Measurements from ENCODE around the gene APC2.

The APC2 gene

DNA sequence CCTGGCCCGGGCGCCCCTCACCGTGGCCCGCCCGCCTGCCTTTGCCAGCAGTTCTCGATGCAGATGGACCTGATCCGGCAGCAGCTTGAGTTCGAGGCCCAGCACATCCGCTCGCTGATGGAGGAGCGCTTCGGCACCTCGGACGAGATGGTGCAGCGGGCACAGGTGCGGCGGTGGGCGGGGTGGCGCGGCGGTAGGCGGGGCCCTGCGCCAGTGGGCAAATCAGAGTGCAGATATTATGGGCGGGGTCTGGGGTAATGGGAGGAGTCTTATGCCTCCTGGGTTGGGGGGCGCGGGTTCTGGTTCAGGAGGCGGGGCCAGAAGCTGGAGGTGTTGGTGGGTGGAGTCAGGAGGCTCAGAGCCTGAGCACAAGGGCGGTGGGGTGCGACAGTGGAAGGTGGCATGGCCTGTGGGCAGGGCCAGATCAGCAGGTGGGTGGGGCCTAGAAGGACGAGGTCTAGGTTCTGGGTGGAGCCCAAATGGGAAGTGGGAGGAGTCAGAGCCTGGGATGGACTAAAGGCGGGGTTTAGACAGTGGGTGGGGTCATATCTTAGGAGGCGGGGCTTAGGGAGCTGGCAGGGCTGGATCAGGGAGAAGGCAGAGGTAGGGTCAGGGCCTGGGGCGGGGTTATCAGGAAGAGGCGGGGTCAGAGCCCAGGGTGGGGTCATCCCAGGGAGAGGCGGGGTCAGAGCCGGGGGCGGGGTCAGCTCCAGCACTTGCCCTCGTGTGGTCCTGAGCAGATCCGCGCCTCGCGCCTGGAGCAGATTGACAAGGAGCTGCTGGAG, 5.6 kb downstream of the APC2 start:
- Histone ChIP-seq H3K4me1 (ENCODE audit: control extremely low read depth in 1 of 4, control insufficient read depth in 4 of 4, insufficient read depth in 4 of 4, low read length in 3 of 4) (peaks cover 0 to 35% (median 24%) of the 10 kb centered on the region in 4 experiments), H3K27ac (ENCODE audit: insufficient read depth in 1 of 2, low read depth in 1 of 2, low read length in 2 of 2, poor library complexity in 1 of 2, severe bottlenecking in 2 of 2) (no peak overlapping the region), H3K9me3 (ENCODE audit: control extremely low read depth in 1 of 5, control insufficient read depth in 4 of 5, insufficient read depth in 2 of 5, low read depth in 1 of 5, low read length in 4 of 5) (no peaks in the 10 kb centered on the region), H3K4me3 (ENCODE audit: control insufficient read depth in 1 of 7, extremely low read depth in 1 of 7, insufficient read depth in 4 of 7, low read depth in 2 of 7, low read length in 6 of 7) (peak overlapping the region in 2 of 7 experiments; percentile 13 to 26), H3K27me3 (replicated peaks in 2 of 5; ENCODE audit: control insufficient read depth in 4 of 5, insufficient read depth in 5 of 5, low read length in 4 of 5) (peaks cover 0 to 80% (median 37%) of the 10 kb centered on the region in 5 experiments), H3K36me3 (ENCODE audit: control insufficient read depth in 4 of 4, insufficient read depth in 4 of 4, low read length in 3 of 4) (peaks cover 0 to 3% (median 0%) of the 10 kb centered on the region in 4 experiments)
- ChIA-PET CTCF (interaction anchor here (0.9 to 7.3 kb wide), 5 partner anchors 12 to 21 kb away, joined by 3 to 49 read pairs (median 6); no protein-coding TSS in a partner anchor), POLR2A (interaction anchor here (1.0 kb wide), 1 partner anchor 10 kb away, joined by 4 read pairs; no protein-coding TSS in a partner anchor)
- DNase-seq: peak; percentile 74 to 82 (median 79)
- WGBS (ENCODE audit: insufficient coverage): 1% methylated on average over 29 of the region's 42 CpGs

DNA sequence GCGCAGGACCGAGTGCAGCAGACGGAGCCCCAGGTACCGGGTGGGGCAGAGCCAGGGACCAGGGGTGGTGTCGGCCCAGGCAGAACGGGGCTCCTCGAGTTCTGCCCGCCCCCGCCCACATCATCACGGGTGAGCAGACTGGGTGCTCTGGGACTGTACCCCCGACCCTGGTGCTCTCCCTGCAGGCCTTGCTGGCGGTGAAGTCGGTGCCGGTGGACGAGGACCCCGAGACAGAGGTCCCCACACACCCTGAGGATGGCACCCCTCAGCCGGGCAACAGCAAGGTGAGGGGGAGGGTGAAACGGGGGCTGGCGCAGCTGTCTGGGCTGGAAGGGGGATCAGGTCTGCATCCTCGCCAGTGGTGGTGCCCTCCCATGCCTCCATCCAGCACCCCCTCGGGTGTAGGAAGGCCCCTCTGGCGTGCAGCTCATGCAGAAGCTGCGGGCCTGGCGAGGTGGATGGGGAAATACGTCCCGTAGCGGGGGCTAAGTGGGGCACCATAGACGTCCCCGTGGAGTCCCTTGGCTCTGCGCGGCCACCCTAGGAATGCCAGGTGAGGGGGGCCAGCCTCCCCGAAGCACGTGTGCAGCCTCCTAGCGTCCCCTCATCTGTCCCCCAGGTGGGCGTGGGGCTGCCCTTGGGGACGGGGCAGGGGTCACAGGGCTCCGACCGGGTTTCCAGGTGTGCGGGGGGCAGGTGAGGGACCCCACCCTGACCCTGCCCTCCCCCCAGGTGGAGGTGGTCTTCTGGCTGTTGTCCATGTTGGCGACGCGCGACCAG, 6.4 kb downstream of the APC2 start:
- H3K27me3 ChIP-seq (replicated peaks in 2 of 5; ENCODE audit: control insufficient read depth in 4 of 5, insufficient read depth in 5 of 5, low read length in 4 of 5): peaks cover 0 to 73% (median 29%) of the 10 kb centered on the region in 5 experiments
- peaks cover 0 to 3% (median 0%) of the 10 kb centered on the region in 4 experiments for H3K36me3 ChIP-seq (ENCODE audit: control insufficient read depth in 4 of 4, insufficient read depth in 4 of 4, low read length in 3 of 4)
- POLR2A ChIA-PET: no interaction called here
- no peaks in the 10 kb centered on the region for H3K9me3 ChIP-seq (ENCODE audit: control extremely low read depth in 1 of 5, control insufficient read depth in 4 of 5, insufficient read depth in 2 of 5, low read depth in 1 of 5, low read length in 4 of 5)
- 24% methylated on average over 30 of the region's 43 CpGs for WGBS (ENCODE audit: insufficient coverage)
- H3K4me1 ChIP-seq (ENCODE audit: control extremely low read depth in 1 of 4, control insufficient read depth in 4 of 4, insufficient read depth in 4 of 4, low read length in 3 of 4): peaks cover 0 to 35% (median 24%) of the 10 kb centered on the region in 4 experiments
- H3K27ac ChIP-seq (ENCODE audit: insufficient read depth in 1 of 2, low read depth in 1 of 2, low read length in 2 of 2, poor library complexity in 1 of 2, severe bottlenecking in 2 of 2): no peak overlapping the region
- CTCF ChIA-PET: interaction anchor here (0.9 to 7.3 kb wide), 6 partner anchors 11 to 20 kb away, joined by 3 to 49 read pairs (median 10); no protein-coding TSS in a partner anchor
- DNase-seq: no peak
- H3K4me3 ChIP-seq (ENCODE audit: control insufficient read depth in 1 of 7, extremely low read depth in 1 of 7, insufficient read depth in 4 of 7, low read depth in 2 of 7, low read length in 6 of 7): peak overlapping the region in 1 of 7 experiments; percentile 26

DNA sequence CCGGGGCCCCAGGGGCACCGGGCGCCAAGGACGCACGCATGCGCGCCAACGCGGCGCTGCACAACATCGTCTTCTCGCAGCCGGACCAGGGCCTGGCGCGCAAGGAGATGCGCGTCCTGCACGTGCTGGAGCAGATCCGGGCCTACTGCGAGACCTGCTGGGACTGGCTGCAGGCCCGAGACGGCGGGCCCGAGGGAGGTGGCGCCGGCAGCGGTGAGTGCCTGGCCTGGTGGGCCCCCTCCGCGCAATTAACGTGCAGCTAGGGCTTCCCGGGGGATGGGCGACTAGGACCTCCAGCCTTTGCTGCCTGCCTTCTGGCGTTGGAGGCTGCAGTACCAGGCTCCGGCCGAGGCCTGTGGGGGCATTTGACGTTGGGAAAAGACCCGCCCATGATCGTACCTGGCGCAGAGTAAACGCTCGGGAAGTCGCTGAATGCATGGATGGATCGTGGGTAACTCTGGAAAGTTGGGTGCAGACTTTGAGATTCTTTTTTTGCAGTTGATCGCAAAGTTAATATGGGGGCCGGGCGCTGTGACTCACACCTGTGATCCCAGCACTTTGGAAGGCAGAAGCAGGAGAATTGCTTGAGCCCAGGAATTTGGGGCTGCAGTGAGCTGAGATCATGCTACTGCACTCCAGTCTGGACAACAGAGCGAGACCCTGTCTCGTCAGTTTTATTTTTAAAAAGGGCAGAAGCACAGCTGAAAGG, 7.3 kb downstream of the APC2 start:
- peaks cover 0 to 64% (median 25%) of the 10 kb centered on the region in 5 experiments for H3K27me3 ChIP-seq (replicated peaks in 2 of 5; ENCODE audit: control insufficient read depth in 4 of 5, insufficient read depth in 5 of 5, low read length in 4 of 5)
- POLR2A ChIA-PET: no interaction called here
- no peaks in the 10 kb centered on the region for H3K9me3 ChIP-seq (ENCODE audit: control extremely low read depth in 1 of 5, control insufficient read depth in 4 of 5, insufficient read depth in 2 of 5, low read depth in 1 of 5, low read length in 4 of 5)
- no peak overlapping the region for H3K27ac ChIP-seq (ENCODE audit: insufficient read depth in 1 of 2, low read depth in 1 of 2, low read length in 2 of 2, poor library complexity in 1 of 2, severe bottlenecking in 2 of 2)
- peaks cover 0 to 3% (median 0%) of the 10 kb centered on the region in 4 experiments for H3K36me3 ChIP-seq (ENCODE audit: control insufficient read depth in 4 of 4, insufficient read depth in 4 of 4, low read length in 3 of 4)
- peaks cover 0 to 35% (median 24%) of the 10 kb centered on the region in 4 experiments for H3K4me1 ChIP-seq (ENCODE audit: control extremely low read depth in 1 of 4, control insufficient read depth in 4 of 4, insufficient read depth in 4 of 4, low read length in 3 of 4)
- H3K4me3 ChIP-seq (ENCODE audit: control insufficient read depth in 1 of 7, extremely low read depth in 1 of 7, insufficient read depth in 4 of 7, low read depth in 2 of 7, low read length in 6 of 7): no peak overlapping the region
- 18% methylated on average over 43 of the region's 48 CpGs for WGBS (ENCODE audit: insufficient coverage)
- no peak for DNase-seq
- CTCF ChIA-PET: interaction anchor here (2.6 to 7.3 kb wide), 3 partner anchors 10 to 16 kb away, joined by 6 to 49 read pairs (median 15); no protein-coding TSS in a partner anchor

DNA sequence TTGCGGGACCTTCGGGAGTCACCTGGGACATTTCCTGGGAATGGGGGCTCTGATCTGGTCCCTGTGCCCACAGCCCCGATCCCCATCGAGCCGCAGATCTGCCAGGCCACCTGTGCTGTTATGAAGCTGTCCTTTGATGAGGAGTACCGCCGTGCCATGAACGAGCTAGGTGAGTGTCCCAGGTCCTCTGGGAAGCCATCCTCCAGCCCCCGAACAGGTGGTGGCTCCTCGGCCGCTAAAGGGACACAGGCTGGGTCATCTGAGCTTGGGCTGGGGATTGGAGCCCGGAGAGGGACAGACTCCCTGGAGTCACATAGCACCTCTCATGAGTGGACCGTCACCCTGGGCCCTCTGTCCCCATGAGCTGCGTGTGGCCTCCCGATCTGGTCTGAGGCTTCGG, 8.0 kb downstream of the APC2 start:
- ChIA-PET CTCF (interaction anchor here (1.0 to 7.3 kb wide), 4 partner anchors 9 to 15 kb away, joined by 3 to 49 read pairs (median 10); no protein-coding TSS in a partner anchor), POLR2A (no interaction called here)
- H3K27ac ChIP-seq (ENCODE audit: insufficient read depth in 1 of 2, low read depth in 1 of 2, low read length in 2 of 2, poor library complexity in 1 of 2, severe bottlenecking in 2 of 2): no peak overlapping the region
- H3K9me3 ChIP-seq (ENCODE audit: control extremely low read depth in 1 of 5, control insufficient read depth in 4 of 5, insufficient read depth in 2 of 5, low read depth in 1 of 5, low read length in 4 of 5): no peaks in the 10 kb centered on the region
- 91% methylated on average over 16 of the region's 16 CpGs for WGBS (ENCODE audit: insufficient coverage)
- H3K36me3 ChIP-seq (ENCODE audit: control insufficient read depth in 4 of 4, insufficient read depth in 4 of 4, low read length in 3 of 4): peaks cover 0 to 3% (median 0%) of the 10 kb centered on the region in 4 experiments
- no peak for DNase-seq
- peaks cover 0 to 57% (median 25%) of the 10 kb centered on the region in 5 experiments for H3K27me3 ChIP-seq (replicated peaks in 2 of 5; ENCODE audit: control insufficient read depth in 4 of 5, insufficient read depth in 5 of 5, low read length in 4 of 5)
- no peak overlapping the region for H3K4me3 ChIP-seq (ENCODE audit: control insufficient read depth in 1 of 7, extremely low read depth in 1 of 7, insufficient read depth in 4 of 7, low read depth in 2 of 7, low read length in 6 of 7)
- H3K4me1 ChIP-seq (ENCODE audit: control extremely low read depth in 1 of 4, control insufficient read depth in 4 of 4, insufficient read depth in 4 of 4, low read length in 3 of 4): peaks cover 0 to 35% (median 24%) of the 10 kb centered on the region in 4 experiments

DNA sequence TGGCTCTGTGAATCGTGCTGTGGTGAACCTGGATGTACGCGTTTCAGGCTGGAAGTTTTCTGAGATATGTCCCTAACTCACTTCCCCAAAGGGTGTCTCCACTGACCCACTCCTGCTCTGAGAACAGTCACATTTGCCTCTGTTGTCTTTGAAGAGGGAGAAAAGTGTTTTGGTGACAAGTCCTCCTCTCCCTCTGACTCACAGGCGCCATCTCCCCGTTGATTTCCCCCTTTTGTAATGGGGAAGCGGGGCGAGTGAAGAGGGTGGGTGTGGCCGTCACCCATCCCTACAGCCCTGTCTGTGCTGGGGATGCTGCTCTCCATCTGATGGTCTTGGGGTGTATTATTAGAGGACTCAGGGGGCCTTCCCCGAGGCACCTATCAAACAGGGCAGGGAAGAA, 9.6 kb downstream of the APC2 start:
- H3K4me3 ChIP-seq (ENCODE audit: control insufficient read depth in 1 of 7, extremely low read depth in 1 of 7, insufficient read depth in 4 of 7, low read depth in 2 of 7, low read length in 6 of 7): no peak overlapping the region
- H3K36me3 ChIP-seq (ENCODE audit: control insufficient read depth in 4 of 4, insufficient read depth in 4 of 4, low read length in 3 of 4): peaks cover 0 to 3% (median 0%) of the 10 kb centered on the region in 4 experiments
- WGBS (ENCODE audit: insufficient coverage): 86% methylated on average over 6 of the region's 9 CpGs
- peaks cover 0 to 25% (median 21%) of the 10 kb centered on the region in 4 experiments for H3K4me1 ChIP-seq (ENCODE audit: control extremely low read depth in 1 of 4, control insufficient read depth in 4 of 4, insufficient read depth in 4 of 4, low read length in 3 of 4)
- no peaks in the 10 kb centered on the region for H3K9me3 ChIP-seq (ENCODE audit: control extremely low read depth in 1 of 5, control insufficient read depth in 4 of 5, insufficient read depth in 2 of 5, low read depth in 1 of 5, low read length in 4 of 5)
- CTCF ChIA-PET: interaction anchor here (3.1 to 7.3 kb wide), 2 partner anchors 8 to 17 kb away, joined by 15 to 49 read pairs; no protein-coding TSS in a partner anchor
- H3K27me3 ChIP-seq (replicated peaks in 2 of 5; ENCODE audit: control insufficient read depth in 4 of 5, insufficient read depth in 5 of 5, low read length in 4 of 5): peaks cover 0 to 46% (median 19%) of the 10 kb centered on the region in 5 experiments
- H3K27ac ChIP-seq (ENCODE audit: insufficient read depth in 1 of 2, low read depth in 1 of 2, low read length in 2 of 2, poor library complexity in 1 of 2, severe bottlenecking in 2 of 2): no peak overlapping the region
- POLR2A ChIA-PET: no interaction called here
- DNase-seq: no peak

DNA sequence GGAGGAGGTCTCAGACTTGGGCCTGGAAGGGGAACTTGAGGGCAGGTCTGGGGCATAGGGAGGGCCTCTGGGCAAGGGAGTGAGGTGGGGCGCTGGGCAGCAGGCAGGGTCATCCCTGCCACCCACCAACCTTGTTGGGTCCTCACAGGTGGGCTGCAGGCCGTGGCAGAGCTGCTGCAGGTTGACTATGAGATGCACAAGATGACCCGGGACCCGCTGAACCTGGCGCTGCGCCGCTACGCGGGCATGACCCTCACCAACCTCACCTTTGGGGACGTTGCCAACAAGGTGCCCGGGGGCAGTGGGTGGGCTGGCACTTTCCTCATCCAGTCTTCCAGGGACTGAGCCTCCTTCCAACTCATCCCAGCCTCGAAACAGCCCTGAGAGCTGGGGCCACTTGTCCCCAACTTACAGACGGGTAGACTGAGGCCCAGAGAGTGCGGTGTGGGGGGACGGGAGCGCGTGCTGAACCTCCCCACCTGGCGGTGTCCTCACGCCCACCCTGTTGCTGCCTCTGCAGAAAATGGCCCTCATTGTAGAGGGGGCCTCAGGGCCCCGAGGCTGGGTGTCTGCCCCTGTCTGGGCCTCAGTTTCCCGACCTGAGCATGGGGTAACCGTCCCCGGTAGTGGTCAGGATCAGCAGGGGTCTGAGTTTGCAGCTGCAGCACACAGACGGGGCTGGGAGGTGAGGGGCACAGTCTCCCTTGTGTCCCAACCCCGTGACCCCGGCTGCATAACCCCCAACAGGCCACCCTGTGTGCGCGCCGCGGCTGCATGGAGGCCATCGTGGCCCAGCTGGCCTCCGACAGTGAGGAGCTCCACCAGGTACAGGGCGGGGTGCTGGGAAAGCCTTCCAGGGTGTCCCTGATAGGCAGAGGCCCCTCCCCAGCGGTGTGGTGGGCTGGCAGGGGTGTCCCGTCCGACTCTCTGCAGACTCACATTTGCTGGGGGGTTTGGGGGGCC, 10.4 kb downstream of the APC2 start:
- 99% methylated on average over 30 of the region's 36 CpGs for WGBS (ENCODE audit: insufficient coverage)
- no peak overlapping the region for H3K4me3 ChIP-seq (ENCODE audit: control insufficient read depth in 1 of 7, extremely low read depth in 1 of 7, insufficient read depth in 4 of 7, low read depth in 2 of 7, low read length in 6 of 7)

More for the DNA sequence above, 10.4 kb downstream of the APC2 start:
- peaks cover 0 to 51% (median 19%) of the 10 kb centered on the region in 5 experiments for H3K27me3 ChIP-seq (replicated peaks in 2 of 5; ENCODE audit: control insufficient read depth in 4 of 5, insufficient read depth in 5 of 5, low read length in 4 of 5)
- no peak overlapping the region for H3K27ac ChIP-seq (ENCODE audit: insufficient read depth in 1 of 2, low read depth in 1 of 2, low read length in 2 of 2, poor library complexity in 1 of 2, severe bottlenecking in 2 of 2)
- ChIA-PET CTCF (no interaction called here), POLR2A (no interaction called here)
- peaks cover 0 to 21% (median 17%) of the 10 kb centered on the region in 4 experiments for H3K4me1 ChIP-seq (ENCODE audit: control extremely low read depth in 1 of 4, control insufficient read depth in 4 of 4, insufficient read depth in 4 of 4, low read length in 3 of 4)
- DNase-seq: no peak
- no peaks in the 10 kb centered on the region for H3K9me3 ChIP-seq (ENCODE audit: control extremely low read depth in 1 of 5, control insufficient read depth in 4 of 5, insufficient read depth in 2 of 5, low read depth in 1 of 5, low read length in 4 of 5)
- peaks cover 0 to 3% (median 0%) of the 10 kb centered on the region in 4 experiments for H3K36me3 ChIP-seq (ENCODE audit: control insufficient read depth in 4 of 4, insufficient read depth in 4 of 4, low read length in 3 of 4)

All from common myeloid progenitor, CD34-positive (primary cell).